ENCODE results near the gene TMEM255A. TPM values are rescaled to one million over a fixed set of nuclear protein-coding genes. Genes with fewer than 3 reads are reported as not detected.

Gene TMEM255A
- total RNA-seq, 5 donors from 2014 or later (not counting 1 experiment from before 2014, with no cell fraction given) = 0.13 to 0.14 TPM; not detected in 3

DNA sequence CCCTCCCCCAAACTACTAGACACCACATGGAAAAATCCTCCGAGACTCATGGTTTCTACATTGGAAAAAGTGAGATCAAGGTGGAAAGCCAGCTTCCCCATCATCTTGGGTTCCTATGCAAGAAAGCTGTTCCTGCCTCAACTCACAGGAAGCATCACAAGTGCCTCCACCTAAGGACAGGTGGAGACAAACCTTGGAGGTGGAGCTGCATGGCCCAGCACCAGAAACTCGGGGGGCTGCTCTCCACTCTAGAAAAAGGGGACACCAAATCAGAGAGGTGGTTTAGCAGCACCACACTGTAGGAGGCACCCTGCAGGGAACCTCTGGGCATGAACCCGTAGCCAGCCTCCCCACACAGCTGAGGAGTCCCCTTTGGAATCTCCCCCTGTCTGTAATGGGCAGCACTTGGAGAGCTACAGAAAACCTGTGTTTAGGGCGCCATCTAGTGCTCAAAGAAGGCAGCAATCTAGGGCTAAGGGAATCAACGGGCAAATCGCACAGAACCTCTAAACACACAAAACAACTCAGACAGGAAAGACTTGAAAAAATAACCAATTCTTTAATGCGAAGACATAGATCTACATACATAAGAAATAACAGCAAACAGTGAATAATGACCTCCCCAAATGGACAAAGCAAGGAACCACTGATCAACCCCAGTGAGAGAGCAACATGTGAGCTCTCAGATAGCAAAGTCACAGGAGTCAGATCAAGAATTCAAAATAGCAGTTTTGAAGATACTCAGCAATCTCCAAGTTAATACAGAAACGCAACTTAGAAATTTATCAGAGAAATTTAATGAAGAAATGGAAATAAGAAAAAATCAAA lies 97.6 kb downstream of the TMEM255A start:
- DNase-seq (peak in 34 of 35 experiments; percentile 14 to 71 (median 37)), ATAC-seq (replicated peaks in 1 of 4) (peak; percentile 34 to 74 (median 67))
- Mint-ChIP-seq H3K4me3 (no peak overlapping the region), H3K27me3 (peaks cover 0 to 11% of the 10 kb centered on the region in 2 donors), H3K27ac (no peak overlapping the region), H3K36me3 (peaks cover 4% of the 10 kb centered on the region), H3K9me3 (no peaks in the 10 kb centered on the region), H3K4me1 (peaks cover 3 to 12% (median 8%) of the 10 kb centered on the region in 3 donors)
- Histone ChIP-seq H3K4me3 (ENCODE audit: control insufficient read depth in 1 of 2, extremely low read depth in 1 of 2, low read length in 1 of 2) (no peak overlapping the region), H3K9me3 (no peaks in the 10 kb centered on the region), H3K4me1 (ENCODE audit: control insufficient read depth in 1 of 2, extremely low read depth in 1 of 2, insufficient read depth in 2 of 2, low read length in 2 of 2) (no peaks in the 10 kb centered on the region), H3K27me3 (replicated peaks in 1 of 2; ENCODE audit: control insufficient read depth in 2 of 2, extremely low read depth in 1 of 2, insufficient read depth in 2 of 2, low read length in 1 of 2) (no peaks in the 10 kb centered on the region), H3K27ac (ENCODE audit: low read length) (no peak overlapping the region), H3K36me3 (ENCODE audit: control insufficient read depth in 2 of 2, extremely low read depth in 1 of 2, insufficient read depth in 1 of 2, low read length in 1 of 2) (no peaks in the 10 kb centered on the region)
- ChIA-PET CTCF (interaction anchor here (0.6 to 2.5 kb wide), 11 partner anchors 10 to 305 kb away, joined by 3 to 7 read pairs (median 4); partner anchors contain the start of gene ZBTB33 (in 1 of the 2)), POLR2A (no interaction called here)
- WGBS (ENCODE audit: insufficient coverage) = 0% methylated on average over 1 of the region's 8 CpGs

Other genes starting within 250 kb of the TMEM255A start
- gene RHOXF2B, start 233.8 kb downstream of the TMEM255A start, total RNA-seq = under 1 TPM in 1 of 5 donors, not detected in 4; 0.16 TPM
- gene RHOXF1, start 195.5 kb downstream of the TMEM255A start, total RNA-seq = 1 to 10 TPM in 2 of 5 donors, under 1 TPM in 3; 0.60 to 1.5 (median 0.85) TPM
- gene RHOXF2, start 152.8 kb downstream of the TMEM255A start, total RNA-seq = under 1 TPM in 2 of 5 donors, not detected in 3; 0.09 to 0.10 TPM
- 10 to 100 TPM; 20.9 to 25.7 (median 22.1) TPM for gene ZBTB33, start 60.6 kb downstream of the TMEM255A start, total RNA-seq
- not detected for gene ATP1B4, start 50.6 kb upstream of the TMEM255A start, total RNA-seq
- gene LAMP2, start 157.8 kb upstream of the TMEM255A start, total RNA-seq = 10 to 100 TPM; 21.5 to 32.2 (median 31.5) TPM
- 10 to 100 TPM; 39.4 to 44.8 (median 43.1) TPM for gene CUL4B, start 249.5 kb upstream of the TMEM255A start, total RNA-seq